Stimulated activated CD4-positive, alpha-beta T cell treated with anti-CD3 and anti-CD28 coated beads, TNF-alpha, amount 100 ng/mL, for 1 hour (primary cell): ENCODE measurements around the gene CCDC159.
"Not testable (repeated sequence)": the region's sequence is repeated elsewhere in the genome, so short reads cannot be mapped to it uniquely, and the experiment has no call there.

Experiments
- DNase-seq, 3 donors: peaks; one replicate each; pipeline ENCODE4 v3.0.0-alpha.2; 2020; ENCODE audit warnings: low read depth in 3 of 3, low spot score in 1 of 3

CCDC159 gene

DNA sequence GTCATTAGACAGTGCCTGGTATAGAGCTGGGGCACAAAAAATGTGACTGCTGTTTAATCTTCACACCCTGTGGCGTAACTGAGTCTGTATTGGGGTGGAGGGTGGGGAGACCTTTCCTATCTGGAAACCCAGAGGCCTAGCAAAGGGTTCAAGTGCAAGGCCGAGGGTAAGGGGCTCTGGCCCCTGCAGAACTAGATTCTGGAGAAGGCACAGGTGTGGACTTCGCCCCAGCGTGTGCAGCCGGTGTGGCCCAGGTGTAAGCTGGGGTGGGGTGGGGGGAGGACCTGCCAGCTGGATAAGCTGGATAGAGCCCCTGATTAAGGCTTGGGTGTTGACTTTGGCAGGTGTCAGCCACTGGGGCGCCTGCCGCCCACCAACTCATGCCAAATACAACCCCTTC, 8.2 kb upstream of the CCDC159 start:
- no peak for DNase-seq

DNA sequence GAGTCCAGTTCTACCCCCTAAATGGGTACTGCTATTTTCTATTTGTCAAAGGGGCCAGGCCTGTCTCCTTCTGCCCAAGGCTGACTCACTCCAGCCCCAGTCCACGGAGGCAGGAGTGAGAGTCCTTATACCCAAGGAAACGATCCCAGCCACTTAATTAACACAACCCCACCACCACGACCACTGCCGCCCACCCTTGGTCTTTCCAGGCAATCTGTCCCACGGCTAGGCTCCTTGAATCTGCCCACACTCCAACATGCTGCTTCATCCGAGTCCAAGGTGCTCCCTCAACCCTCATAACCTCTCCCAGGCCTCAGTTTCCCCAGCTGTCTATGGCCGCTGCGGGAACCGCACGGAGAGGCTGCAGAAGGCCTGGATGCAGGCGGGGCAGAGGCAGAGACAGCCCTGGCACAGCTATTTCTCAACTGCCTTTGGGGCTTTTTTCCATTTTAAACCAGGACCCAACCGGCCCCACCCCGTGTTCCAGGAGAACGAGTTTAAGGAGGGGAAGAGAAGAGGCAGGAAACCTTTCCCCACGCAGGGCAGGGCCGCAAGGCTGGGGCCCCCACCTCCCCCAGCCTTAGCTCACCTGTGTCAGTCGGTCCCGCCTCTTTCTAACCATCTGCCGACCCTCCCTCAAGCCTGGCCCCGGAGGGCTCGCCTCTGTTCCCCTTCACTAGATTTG, 7.6 kb upstream of the CCDC159 start:
- no peak for DNase-seq

DNA sequence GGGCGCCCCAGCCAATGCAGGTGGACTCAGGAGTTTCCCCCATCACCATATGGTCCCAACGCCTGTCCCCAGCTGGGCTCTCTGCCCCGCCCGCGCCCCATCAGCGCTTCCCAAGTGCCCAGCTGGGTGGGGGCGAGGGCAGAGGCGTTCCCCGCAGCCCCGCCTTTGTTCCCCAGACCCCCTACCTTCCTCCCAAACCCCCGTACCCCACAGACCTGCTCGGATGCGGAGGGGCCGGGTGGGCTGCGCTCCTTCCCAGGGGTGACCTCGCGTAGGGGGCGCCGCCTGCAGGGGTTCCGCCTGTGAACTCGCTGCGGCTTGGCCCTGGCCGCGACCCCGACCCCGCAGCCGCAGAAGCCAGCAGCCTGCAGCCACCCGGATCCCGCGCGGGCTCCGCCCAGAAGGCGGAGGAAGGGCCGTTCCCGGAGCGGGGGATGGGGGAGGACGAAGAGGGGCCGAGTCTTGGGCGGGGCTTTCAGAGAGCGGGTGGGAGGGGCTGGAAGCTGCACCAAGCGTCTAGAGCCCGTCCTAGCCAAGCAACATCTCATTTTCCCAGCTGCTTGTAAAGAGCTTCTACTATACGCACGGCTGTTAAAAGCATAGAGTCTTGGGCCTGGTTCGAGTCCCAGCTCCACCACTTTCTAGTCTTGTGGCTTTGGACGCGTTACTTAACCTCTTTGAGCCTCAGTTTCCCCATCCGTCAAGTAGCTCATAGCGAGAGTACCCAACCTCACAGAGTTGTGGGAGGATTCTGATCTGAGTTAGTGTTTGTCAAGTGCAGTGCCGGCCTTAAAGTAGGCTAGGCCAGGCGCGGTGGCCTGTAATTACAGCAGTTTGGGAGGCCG, 6.8 kb upstream of the CCDC159 start, which contains the start of gene RAB3D:
TSS of gene RAB3D (minus strand) at position 404 of the 845 bp plus-strand sequence. CDS start 2,258 bp downstream, outside the sequence.
- DNase-seq = peak; percentile 21 to 72 (median 55)

DNA sequence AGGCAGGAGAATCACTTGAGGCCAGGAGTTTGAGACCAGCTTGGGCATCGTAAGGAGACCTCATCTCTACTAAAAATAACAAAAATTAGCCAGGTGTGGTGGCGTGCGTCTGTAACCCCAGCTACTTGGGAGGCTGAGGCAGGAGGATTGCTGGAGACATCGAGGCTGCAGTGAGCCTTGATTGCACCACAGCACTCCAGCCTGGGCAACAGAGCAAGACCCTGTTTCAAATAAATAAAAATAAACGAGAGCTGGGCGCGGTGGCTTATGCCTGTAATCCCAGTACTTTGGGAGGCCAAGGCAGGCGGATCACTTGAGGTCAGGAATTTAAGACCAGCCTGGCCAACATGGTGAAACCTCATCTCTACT, 6.2 kb upstream of the CCDC159 start:
- not testable (repeated sequence) for DNase-seq

DNA sequence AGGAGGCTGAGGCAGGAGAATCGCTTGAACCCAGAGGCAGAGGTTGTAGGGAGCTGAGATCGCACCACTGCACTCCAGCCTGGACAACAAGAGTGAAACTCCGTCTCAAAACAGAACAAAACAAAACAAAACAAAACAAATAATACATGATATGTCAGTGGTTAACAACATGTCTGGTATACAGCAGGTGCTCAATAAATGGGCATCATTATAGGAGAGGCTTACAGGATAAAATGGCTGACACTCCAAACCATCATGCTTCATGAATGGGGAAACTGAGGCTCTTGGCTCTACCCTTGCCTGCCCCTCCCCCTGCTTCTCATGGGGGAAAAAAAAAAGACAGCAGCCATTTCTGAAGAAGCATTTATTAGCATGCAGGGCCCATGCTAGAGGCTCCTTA, 3.9 kb upstream of the CCDC159 start:
- DNase-seq = no peak

DNA sequence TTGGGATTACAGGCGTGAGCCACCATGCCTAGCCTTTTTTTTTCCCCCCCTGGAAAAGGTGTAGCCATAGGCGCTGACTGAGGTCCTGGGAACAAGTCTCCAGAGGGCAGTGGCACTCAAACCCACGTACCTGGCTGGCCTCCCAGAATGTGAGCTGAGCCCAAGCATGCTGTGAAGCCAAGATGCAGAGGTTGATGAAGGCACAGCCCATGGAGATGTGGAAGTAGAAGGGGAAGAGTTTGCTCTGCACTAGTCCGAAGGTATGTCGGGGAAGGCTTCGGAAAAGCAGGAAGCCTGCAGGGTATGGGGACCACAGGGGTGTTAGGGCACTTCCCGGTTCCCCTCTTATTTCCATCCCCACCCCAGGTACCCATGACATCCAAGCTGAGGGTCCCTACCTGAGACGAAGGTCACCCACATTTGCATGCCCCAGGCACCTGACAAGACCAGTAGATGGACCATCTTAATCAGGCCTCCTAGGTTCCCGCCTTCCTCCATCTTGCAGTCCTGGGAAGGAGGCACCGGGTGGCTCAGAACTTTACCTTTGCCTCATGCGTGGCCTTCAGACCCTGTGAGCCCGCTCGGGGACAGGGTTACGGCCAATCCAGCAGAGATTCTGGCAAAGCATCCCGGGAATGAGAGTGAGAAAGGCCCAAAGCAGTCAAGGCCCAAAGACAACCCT, 1.1 kb upstream of the CCDC159 start:
- DNase-seq = no peak

DNA sequence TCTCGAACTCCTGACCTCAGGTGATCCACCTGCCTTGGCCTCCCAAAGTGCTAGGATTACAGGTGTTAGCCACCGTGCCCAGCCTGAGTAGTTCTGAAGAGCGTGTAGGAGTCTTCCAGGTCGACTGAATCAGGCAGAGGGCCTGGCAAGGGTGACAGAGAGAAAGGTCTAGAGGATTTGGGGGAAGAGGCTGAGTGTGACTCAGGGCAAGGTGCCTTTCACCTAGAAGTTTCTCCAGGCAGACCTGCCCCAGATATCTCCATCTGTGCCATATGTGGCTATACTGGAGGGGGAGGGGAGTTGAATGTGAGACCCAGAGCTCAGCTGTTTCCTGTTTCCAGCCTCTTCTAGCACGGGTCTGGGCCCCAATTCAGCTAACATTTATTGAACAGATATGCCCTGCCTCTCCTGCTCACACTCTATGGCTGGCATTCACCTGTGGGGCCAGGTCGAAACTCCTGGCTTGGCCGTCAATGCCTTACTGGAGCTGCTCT, 1.3 kb downstream of the CCDC159 start:
- DNase-seq = no peak

DNA sequence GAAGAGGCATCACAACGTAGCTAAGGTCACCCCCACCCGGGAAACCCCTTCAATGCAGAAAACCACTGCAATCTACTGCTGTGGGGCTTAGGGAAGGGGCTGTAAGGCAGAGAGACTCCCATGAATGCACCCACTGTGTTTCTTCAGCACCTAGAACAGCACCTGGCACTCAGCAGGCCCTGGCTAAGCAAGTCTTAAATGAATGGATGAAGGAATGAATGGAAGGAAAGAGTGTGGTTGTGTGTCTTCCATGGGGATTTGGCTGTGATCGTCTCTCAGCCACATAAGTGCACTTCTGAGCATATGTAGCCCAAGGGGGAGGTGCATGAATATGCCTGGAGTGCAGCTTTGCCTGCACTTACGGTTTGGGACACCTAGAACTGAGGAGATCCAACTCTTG, 2.9 kb downstream of the CCDC159 start:
- no peak for DNase-seq

DNA sequence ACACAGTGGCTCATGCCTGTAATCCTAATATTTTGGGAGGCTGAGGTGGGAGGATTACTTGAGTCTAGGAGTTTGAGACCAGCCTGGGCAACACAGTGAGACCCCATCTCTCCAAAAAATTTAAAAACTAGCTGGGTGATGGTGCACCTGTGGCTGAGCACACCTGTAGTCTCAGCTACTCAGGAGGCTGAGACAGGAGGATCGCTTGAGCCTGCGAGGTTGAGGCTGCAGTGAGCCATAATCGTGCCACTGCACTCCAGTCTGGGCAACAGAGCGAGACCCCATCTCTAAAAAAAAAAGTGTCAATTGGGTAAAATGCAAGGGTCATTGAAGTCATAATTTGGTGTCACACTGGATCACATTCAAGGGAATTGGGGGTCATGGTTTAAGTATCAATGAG, 7.8 kb downstream of the CCDC159 start:
- not testable (repeated sequence) for DNase-seq

DNA sequence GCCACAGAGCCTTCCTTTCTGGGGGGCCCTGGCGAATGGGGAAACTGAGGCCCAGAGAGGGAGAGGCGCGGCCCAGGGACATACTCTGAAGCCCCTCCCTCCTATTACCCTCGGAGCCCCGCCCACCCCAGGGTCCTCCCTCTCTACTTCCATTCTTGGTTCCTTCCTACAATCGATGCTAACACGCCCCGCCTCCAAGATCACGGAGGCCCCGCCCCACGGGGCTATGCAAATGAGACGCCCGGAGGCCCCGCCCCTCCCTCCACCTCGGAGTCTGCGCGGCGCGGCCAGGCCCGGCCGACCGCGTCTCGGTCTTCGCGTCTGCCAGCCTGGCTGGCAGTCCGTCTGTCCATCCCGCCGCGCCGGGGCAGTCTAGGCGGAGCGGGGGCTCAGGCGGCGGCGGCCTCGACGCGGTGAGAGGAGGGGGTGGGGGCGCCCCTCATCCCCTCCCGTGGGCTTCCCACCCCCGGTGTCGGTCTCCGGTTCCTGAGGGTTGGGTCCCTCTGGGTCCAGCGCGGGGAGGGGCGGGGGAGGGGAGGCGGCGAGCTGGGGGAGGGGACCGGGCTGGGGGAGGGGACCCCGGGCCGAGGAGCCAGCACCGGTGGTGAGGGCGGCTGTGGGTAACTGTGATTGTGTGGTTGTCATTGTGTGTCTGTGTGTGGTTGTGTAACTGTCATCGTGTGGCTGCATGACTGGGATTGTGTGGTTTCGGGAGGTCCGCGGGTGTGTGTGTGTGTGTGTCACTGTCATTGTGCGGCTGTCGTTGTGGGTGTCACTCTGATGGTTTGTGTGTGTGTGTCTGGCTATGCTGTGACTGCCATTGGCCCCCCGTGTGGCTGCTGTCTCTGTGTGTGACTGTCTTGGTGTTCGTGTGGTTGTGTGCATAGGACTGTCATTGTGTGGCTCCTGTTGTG, 9.1 kb downstream of the CCDC159 start, which contains the start of gene PLPPR2:
TSS of gene PLPPR2 (plus strand) at position 273 of the 914 bp plus-strand sequence. CDS start 2,242 bp downstream, outside the sequence.
- DNase-seq = peak; percentile 41 to 80 (median 55)

DNA sequence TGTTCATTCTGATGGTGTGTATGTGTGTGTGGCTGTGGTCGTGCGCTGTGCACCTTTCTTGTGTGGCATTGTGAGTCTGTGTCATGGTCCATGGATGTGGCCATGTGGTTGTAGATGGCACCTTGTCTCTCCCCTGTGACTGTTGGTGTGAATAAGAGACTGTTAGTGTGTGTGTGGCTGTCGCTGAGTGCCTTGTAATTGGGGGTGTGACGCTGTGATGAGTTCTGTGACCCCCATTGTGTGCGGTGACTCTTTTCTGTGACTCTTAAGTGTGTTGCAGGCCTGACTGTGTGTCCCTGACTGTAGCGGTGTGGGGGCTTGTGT, 9.7 kb downstream of the CCDC159 start:
- no peak for DNase-seq

DNA sequence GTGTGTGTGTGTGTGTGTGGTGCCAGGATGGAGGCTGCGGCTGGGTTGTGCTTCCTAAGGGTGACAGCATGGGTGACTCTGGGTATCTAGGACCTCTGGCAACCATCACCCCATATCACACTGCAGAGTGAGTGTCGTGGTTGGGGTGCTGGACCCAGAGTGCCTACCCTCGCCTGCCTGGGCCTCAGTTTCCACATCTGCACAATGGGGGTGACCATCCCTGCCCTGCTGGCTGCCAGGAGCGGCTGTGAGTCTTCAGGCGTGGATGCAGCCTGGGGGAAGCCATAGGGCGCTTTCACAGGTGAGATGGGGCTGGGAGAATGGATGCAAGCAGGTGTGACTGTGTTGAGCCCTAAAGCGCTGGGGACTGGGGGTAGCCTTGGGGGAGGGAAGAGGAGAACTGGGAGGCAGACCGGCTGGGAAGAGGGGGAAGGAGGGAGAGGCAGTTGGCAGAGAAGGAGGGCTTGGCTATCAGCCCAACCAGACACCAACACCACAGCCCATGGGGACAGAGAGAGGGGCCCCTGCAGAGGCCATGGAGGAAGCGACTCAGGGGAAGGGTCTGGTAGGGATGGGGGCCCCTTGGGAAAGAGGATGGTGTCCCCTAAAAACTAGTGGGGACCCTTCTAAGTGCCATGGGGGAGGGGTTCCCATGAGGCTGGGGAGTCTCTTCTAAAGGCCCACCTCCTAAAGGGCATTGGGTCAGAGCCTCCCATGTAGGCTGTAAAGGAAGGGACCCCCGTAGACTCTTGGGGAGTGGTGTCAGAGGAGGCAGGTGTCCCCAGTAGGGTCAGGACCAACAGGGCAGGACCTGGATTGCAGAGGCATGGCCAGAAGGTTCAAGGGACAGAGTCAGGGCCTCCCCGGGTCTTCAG, 10.6 kb downstream of the CCDC159 start:
- DNase-seq = no peak

DNA sequence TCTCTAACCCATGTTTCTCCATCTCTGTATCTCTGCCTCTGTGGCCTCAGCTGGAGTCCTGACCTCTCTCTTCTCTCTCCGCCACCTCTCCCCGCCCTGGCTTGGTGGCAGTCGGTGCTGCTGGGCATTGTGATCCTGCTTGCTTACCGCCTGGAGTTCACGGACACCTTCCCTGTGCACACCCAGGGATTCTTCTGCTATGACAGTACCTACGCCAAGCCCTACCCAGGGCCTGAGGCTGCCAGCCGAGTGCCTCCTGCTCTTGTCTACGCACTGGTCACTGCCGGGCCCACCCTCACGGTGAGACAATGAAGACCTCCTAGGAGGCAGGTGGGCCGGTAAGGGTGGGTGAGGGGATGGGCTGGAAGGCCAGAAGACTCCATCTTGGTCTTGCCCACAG, 13.1 kb downstream of the CCDC159 start:
- no peak for DNase-seq

DNA sequence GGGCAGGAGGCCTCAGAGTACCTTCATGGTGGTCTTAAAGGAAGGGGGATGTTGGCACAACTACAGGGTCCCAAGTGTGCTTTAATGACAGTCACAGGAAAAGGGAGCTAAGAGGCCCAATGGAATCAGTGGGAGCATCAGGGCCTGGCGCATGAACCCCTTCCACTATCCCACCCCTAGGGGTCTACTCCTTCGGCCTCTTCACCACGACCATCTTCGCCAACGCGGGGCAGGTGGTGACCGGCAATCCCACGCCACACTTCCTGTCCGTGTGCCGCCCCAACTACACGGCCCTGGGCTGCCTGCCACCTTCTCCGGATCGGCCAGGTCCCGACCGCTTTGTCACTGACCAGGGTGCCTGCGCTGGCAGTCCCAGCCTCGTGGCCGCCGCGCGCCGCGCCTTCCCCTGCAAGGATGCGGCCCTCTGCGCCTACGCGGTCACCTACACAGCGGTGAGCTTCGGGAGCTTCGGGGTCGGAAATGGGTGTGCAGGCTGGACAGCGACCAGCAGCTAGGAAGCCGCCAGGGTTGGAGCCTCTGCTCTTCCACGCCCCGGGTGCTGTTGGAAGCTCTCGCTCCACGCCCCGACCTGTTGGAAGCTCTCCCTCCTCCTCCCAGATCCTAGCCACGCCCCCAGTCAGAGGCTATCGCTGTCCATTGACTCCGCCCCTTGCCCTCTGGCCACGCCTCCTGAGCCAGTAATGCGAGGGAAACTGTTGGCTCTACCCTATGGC, 14.9 kb downstream of the CCDC159 start:
- DNase-seq = no peak

DNA sequence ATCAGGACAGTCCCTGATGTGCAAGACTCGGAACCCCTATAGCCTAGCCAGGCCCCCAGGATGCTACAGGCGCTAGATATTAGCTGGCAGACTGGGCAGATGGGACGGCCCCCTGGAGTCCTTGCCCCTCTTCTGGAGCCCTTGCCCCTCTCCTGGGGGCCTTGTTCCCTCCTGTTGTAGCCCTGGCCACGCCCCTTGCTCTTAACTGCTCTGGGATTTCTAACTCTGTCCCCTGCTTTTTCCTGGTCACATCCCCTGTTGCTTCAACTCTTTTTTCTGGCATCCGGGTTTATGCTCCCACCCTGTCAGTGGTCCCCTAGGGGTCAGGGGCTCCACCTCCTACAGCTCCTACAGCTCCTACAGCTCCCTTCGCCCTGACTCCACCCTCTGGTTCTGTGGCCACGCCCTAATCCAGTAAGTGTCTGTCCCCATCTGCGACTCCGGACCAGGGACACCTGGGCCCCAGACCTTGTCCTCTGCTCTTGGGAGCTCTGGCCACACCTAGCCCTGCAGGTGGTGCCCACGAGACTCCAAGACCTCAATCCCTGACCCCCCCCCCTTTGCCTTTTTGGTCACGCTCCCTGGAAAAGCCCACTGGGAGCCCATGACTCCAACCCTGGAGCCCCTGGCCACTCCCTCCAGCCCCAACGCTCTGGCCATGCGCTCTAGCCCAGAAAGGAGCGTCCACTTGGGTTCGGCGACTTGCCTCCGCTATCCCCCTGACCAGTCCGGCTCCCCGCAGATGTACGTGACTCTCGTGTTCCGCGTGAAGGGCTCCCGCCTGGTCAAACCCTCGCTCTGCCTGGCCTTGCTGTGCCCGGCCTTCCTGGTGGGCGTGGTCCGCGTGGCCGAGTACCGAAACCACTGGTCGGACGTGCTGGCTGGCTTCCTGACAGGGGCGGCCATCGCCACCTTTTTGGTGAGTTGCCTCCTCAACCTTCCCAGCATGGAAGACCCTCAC, 15.7 kb downstream of the CCDC159 start:
- DNase-seq = no peak

DNA sequence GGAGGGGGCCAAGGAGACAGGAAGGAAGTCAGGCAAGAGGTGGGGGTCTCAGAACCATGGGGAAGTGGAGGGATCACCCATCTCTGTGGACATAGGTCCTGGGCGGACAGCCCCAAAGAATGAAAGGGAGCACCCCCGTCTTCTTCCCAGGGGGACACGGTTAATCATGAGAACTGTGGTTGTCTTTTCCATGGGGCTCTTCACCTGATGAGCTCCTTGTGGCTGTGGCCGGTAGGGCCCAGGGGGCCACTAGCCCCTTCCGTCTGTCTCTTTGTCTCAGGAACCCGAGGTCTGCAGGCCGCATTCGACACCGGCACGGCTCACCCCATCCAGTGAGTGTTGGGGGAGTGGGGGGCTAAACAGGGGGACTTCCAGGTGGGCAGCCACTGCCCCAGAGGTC, 17.6 kb downstream of the CCDC159 start:
- no peak for DNase-seq

DNA sequence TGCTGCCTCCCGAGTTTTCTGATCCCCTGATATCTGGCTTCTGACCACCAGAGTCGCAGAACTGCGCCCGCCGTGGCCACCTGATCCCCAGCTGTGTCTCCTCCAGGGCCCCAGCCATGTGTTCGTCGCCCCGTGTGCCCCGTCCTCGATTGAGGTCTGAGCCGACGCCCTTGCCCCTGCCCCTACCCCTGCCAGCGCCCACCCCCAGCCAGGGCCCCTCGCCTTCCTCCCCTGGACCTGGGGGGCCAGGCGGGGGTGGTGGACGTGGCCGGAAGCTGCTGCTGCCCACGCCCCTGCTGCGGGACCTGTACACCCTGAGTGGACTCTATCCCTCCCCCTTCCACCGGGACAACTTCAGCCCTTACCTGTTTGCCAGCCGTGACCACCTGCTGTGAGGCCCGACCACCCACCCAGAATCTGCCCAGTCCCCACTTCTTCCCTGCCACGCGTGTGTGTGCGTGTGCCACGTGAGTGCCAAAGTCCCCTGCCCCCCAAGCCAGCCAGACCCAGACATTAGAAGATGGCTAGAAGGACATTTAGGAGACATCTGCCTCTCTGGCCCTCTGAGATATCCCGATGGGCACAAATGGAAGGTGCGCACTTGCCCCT, 18.1 kb downstream of the CCDC159 start:
- no peak for DNase-seq
